Measurements from ENCODE around the gene PKNOX2.
"Not testable (repeated sequence)": the region's sequence is repeated elsewhere in the genome, so short reads cannot be mapped to it uniquely, and the experiment has no call there.

PKNOX2 gene

DNA sequence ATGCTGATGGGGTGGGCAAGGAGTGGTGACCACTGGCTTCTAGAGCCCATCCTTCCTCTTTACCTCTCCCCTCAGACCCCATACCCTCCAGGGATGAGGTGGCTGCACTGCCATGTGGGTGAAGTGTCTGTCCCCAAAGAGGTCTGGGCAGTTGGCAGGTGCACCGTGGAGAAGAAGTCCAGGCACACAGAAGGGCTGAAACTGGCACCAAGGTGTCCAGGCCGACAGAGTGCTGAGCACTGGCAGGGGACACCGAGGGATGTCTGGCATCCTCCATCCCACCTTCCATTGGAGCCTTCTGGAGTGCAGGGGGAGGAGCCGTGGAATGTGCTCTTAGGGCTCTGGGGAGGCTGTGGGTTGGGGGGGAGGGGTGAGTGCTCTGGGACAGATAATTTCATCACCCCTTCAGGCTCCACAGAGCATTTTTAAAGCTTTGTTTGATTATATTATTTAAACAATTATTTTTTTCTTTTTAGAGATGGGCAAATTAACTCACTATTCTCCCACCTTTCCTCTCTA, 37.9 kb downstream of the PKNOX2 start:
- DNase-seq (ENCODE audit: low read depth): no peak

DNA sequence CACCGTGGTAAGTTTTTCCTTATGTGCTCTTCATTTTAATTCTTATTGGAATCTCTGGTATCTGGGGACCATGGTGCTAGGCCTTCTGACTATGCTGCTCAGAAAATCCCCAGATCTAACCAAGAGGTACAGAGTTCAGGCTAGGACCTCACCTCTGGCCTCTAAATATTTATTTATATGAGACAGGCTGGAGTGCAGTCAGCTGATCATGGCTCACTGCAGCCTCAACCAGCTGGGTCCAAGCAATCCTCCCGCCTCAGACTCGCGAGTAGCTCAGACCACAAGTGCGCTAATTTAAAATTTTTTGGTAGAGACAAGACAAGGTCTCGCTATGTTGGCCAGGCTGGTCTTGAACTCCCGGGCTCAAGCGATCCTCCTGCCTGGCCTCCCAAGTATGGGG, 38.4 kb downstream of the PKNOX2 start:
- no peak for DNase-seq (ENCODE audit: low read depth)

- no peak for DNase-seq (ENCODE audit: low read depth)
Measured at GRCh38 chr11:125207866-125208425, 43.4 kb downstream of the PKNOX2 start.

- no peak for DNase-seq (ENCODE audit: low read depth)
Measured at GRCh38 chr11:125210066-125210465, 45.5 kb downstream of the PKNOX2 start.

DNA sequence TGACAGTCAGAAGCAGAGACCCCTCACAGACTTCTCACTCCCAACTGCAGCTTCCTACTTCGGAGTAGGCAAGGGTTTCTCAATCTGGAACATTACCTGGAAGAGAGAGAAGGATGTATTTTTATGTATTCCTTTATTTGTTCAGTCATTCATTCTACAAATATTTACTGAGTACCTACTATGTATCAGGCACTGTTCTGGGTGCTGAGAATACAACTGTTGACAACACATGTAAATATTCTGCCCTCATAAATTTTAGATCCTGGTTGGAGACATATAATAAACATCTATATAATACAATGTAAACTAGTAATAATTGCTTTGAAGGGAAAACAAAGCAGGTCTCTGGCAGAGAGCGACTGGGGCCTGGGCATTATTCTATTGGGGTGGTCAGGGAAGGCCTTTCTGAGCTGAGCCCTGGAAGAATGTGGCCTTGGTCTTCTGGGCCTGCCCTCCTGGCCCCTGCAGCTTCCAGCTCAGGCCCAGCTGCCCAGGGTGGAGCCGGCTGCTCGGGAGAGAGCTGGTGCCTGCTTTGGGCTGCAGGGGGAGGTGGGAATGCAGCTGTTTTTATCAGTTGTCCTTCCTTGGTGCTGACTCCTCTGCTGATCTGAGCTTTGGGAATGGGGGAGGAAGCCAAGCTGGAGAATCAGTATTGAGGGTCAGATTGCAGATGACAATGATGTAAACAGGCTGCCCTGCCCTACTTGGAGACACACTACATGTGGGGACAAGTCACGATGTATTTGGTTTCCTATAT, 46.8 kb downstream of the PKNOX2 start:
- DNase-seq (ENCODE audit: low read depth): no peak

DNA sequence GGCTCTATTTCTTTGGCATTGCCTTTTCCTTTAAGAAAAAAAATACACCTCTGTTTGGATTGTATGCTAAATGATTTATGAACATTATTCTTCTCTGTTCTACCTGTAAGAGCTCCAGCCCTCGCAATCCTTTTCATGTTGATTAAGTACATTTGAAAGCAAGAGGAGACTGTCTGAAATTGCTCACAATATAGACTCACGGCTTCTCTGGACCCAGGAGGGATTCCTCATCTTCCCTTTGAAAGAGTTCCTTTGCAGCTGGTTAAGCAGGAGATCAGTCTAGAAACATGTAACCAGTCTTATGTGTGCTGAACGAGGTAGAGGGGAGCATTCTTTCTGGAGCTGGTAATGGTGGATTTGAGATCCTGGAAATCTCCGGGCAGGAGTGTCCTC, 47.4 kb downstream of the PKNOX2 start:
- no peak for DNase-seq (ENCODE audit: low read depth)

- DNase-seq (ENCODE audit: low read depth): no peak
Measured at GRCh38 chr11:125214601-125215565, 50.3 kb downstream of the PKNOX2 start.

DNA sequence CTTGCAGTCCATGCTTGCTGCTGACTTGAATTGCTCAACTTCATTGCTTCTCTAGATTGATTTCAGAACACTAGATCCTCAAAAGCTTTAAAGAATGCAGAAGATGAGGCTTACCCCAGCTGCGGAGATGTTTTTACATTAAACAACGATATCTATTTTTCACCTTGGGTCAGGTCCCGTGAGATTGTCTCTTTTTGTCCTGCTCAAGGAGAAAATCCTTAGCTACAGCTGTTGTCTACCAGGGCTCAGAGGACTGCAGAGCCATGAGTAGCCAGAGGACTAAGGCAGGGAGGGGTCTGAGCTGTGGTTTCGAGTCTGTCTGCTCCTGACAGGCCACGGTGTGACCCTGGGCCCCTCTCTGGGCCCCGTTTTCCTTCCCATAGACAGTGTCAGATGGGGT, 51.4 kb downstream of the PKNOX2 start:
- no peak for DNase-seq (ENCODE audit: low read depth)

DNA sequence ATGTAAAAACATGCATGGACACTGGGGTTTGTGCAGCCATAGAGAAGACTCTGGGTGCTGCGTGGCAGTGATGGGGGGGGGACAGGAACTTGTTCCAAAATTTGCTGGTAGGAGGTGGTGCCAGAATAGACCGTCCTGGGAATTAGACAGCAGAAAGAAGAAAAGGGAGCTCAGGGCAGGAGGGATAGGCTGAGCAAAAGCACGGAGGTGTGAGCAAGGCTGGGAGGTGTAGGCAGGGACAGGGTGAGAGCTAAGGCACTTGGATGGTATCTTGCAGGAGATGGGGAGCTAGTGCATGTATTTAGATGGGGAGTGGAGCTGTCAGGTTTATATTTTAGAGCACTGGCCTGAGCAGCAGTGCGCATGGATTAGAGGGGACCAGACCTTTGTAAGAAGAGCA, 53.8 kb downstream of the PKNOX2 start:
- no peak for DNase-seq (ENCODE audit: low read depth)

GRCh38 chr11:125221461-125221860, 56.9 kb downstream of the PKNOX2 start:
- DNase-seq (ENCODE audit: low read depth): no peak

DNA sequence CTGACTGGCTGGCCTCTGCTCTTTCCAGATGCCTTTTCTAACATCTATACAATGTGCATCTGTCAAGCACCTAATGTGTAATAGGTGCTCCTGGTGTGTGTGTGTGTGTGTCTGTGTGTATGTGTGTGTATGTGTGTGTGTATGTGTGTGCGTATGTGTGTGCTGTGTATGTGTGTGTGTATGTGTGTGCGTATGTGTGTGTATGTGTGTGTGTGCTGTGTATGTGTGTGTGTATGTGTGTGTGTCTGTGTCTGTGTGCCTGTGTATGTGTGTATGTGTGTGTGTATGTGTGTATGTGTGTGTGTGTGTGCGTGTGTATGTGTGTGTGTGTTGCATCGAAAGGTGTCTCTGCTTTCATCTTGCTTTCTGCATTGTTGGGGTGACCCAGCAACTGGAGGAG, 57.9 kb downstream of the PKNOX2 start:
- DNase-seq (ENCODE audit: low read depth): no peak

DNA sequence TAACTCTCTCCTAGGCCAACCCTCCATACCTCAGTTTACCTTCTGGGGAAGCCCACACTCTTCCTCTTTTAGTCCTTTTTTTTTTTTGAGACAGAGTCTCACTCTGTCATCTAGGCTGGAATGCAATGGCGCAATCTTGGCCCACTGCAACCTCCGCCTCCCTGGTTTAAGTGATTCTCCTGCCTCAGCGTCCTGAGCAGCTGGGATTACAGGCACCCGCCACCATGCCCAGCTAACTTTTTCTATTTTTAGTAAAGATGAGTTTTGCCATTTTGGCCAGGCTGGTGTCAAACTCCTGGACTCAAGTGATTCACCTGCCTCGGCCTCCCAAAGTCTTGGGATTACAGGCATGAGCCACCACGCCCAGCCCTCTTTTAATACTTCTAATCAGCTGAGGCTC, 58.6 kb downstream of the PKNOX2 start:
- not testable (repeated sequence) for DNase-seq (ENCODE audit: low read depth)

GRCh38 chr11:125223901-125224361, 59.4 kb downstream of the PKNOX2 start:
- DNase-seq (ENCODE audit: low read depth): no peak

- DNase-seq (ENCODE audit: low read depth): no peak
Measured at GRCh38 chr11:125224391-125225021, 60.0 kb downstream of the PKNOX2 start.

DNA sequence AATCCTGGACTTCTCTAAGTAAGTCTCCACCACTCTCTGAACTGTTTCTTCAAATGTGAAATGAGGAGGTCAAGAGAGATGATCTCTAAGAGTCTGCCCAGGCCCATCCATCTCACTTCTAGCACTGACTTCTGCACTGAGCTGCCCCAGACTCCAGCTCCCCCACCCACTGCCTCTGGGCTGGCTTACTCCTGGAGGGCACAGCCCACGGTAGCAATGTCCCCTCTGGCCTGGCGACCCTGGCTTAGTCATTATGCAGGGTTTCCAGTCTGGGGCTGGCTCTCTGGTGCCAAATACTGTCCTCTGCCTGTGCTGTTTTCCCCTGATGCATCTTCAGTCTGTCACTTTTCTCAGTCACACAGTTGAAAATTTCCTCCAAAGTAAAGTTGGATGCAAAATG, 60.9 kb downstream of the PKNOX2 start:
- DNase-seq (ENCODE audit: low read depth): no peak

DNA sequence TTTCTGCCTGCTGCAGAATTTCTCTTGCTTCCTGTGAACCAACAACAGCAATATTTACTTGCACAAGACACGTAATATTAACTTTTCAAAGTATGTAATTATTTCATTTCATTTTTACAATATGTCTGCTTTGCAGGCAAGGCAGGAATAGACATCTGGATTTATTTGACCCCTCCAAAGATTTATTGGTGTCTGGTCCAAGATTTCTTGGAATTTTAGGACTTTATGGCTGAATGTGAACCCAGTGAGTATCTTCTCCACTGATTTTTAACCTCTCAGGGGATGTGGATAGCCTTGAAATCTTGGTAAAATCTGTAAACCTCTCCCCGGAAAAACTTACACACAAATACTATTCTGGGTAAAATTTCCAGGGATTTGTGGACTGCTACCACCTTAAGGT, 61.5 kb downstream of the PKNOX2 start:
- DNase-seq (ENCODE audit: low read depth): no peak

GRCh38 chr11:125226706-125227105, 62.2 kb downstream of the PKNOX2 start:
- DNase-seq (ENCODE audit: low read depth): no peak

DNA sequence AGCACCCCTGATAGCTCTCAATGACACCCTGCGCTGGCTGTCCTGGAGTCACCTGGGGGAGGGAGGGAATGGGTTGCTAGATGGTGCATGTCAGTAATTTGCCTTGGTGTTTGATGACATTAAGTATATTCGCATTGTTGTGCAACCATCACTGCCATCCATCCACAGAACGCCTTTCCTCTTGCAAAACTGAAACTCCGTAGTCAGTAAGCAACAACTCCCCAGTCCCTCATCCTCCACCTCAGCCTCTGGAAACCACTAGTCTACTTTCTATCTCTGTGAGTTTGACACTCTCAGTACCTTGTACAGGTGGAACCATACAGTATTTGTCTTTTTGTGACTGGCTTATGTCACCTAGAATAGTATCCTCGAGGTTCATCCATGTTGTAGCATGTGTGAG, 62.6 kb downstream of the PKNOX2 start:
- no peak for DNase-seq (ENCODE audit: low read depth)

DNA sequence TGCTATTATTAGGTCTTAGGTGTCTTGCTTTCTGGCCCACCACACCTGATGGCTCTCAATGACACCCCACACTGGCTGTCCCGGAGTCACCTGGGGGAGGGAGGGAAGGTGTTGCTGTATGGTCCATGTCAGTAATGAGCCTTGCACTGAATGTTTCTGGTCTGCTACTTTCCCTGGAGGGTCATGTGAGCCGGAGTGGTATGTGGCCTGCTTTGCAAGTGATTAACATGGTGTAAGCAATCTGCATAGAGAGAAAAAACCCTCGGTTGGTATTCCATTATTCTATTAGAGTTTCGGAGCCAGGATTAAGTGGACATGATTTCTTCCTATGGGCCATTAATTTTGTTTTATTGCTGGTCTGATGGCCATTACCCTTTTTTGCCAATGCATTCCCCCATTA, 63.9 kb downstream of the PKNOX2 start:
- DNase-seq (ENCODE audit: low read depth): no peak

- DNase-seq (ENCODE audit: low read depth): no peak
Measured at GRCh38 chr11:125228993-125229392, 64.4 kb downstream of the PKNOX2 start.

GRCh38 chr11:125229916-125230315, 65.4 kb downstream of the PKNOX2 start:
- no peak for DNase-seq (ENCODE audit: low read depth)

DNA sequence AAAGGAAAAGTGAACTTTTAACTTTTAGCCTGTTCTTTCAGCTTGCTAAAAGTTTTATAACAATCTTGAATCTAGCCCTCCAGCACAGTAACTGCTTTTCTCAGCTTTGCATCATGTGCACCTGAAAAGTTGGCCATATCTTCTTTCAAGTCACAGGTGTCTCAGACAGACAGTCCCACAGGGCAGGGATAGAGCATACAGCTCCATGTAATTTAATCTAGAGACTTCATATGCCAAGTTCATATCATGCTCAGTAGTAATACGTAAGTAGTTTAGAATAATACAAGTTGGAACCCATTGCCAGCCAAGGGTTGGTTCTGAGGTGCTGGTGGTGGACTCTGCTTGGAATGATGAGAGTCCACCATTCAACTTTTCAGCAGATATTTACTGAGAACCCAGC, 68.6 kb downstream of the PKNOX2 start:
- no peak for DNase-seq (ENCODE audit: low read depth)
